ENCODE data around the gene ELP2.

Gene ELP2

GRCh38 chr18:36179562-36180355 lies 50.1 kb downstream of the ELP2 start:
- ChIA-PET CTCF (interaction anchor here (0.6 kb wide), 1 partner anchor 8 kb away, joined by 3 read pairs; no protein-coding TSS in a partner anchor), POLR2A (ENCODE audit: low non-redundant PET) (no interaction called here)
- TF ChIP-seq, protein P1, sequence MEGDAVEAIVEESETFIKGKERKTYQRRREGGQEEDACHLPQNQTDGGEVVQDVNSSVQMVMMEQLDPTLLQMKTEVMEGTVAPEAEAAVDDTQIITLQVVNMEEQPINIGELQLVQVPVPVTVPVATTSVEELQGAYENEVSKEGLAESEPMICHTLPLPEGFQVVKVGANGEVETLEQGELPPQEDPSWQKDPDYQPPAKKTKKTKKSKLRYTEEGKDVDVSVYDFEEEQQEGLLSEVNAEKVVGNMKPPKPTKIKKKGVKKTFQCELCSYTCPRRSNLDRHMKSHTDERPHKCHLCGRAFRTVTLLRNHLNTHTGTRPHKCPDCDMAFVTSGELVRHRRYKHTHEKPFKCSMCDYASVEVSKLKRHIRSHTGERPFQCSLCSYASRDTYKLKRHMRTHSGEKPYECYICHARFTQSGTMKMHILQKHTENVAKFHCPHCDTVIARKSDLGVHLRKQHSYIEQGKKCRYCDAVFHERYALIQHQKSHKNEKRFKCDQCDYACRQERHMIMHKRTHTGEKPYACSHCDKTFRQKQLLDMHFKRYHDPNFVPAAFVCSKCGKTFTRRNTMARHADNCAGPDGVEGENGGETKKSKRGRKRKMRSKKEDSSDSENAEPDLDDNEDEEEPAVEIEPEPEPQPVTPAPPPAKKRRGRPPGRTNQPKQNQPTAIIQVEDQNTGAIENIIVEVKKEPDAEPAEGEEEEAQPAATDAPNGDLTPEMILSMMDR (conservative IDR thresholded peaks at IDR 0.05; ENCODE audit: low read depth): no peak
- DNase-seq (ENCODE audit: low spot score): no peak
- no peak overlapping the region for H3K27ac ChIP-seq

DNA sequence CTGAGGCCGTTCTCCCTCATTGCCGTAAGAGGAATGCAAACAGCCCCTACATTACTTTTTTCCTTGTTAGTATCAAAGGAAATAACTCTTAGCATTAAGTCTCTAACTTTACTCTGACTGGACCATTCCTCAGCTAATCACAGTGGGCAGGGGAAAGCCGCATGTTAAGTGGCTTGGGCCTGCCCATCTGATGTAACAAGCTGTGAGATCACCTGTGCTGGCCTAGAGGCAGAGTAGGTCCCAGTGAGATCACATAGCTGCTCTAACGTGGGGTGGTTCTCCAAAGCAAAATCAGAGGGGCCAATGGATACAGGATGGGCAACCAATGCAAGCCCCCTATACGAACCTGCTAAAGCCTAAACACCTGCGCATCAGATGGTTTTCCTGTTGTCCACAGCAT lies 51.7 kb downstream of the ELP2 start:
- TF ChIP-seq, protein P1 (conservative IDR thresholded peaks at IDR 0.05; ENCODE audit: low read depth): no peak
- H3K27ac ChIP-seq: no peak overlapping the region
- POLR2A ChIA-PET (ENCODE audit: low non-redundant PET): no interaction called here
- no peak for DNase-seq (ENCODE audit: low spot score)
- CTCF ChIA-PET: interaction anchor here (0.6 kb wide), 1 partner anchor 38 kb away, joined by 5 read pairs; no protein-coding TSS in a partner anchor

DNA sequence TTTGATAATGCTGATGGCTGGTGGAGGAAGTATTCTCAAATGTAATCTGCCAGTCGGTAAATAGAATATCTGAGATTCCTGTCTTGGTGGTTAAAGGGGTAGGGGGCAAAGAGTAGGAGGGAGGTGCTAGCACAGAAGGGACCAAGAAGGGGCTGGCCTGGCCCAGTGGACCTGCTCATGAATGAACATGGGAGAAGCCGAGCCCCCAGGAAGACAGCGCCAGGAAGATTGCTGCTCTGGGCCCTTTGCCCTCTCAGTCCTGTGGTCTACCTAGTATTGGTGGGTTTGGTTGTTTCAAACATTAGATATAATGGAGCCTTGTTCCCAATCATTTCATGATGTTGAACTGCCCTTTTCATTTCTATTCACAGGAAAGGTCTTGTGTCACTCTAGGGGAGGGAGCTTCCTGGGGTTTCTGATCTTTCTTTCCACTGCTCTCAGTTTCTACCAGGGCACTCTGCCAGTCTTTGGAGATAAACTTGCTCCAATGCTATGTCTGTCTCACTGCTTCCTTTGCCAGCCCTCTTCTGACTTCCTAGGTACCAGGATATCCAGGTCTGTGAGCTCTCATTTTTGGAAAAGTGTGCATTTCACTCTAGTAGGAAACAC lies 52.3 kb downstream of the ELP2 start:
- DNase-seq (ENCODE audit: low spot score): no peak
- TF ChIP-seq, protein P1 (conservative IDR thresholded peaks at IDR 0.05; ENCODE audit: low read depth): no peak
- ChIA-PET POLR2A (ENCODE audit: low non-redundant PET) (no interaction called here), CTCF (interaction anchor here (0.6 kb wide), 1 partner anchor 39 kb away, joined by 5 read pairs; no protein-coding TSS in a partner anchor)
- H3K27ac ChIP-seq: no peak overlapping the region

DNA sequence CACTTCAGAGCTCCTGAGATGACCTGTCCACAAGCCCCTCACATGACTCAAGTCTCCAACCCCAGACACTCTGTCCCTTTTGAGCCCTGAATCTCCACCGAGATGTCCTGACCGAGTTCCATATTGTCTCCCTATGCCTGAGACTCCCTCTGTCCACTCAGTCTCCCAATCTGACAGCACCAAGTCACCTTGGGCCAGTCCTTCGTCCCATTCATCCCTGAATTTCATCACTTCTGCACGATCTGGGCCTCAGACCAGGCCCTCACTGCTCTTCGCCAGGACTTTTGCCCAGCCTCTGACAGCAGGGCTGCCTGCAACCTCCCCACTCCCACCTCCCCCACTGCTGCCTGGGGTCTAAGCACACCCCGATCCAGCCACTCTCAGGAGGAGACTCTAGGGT lies 53.3 kb downstream of the ELP2 start:
- POLR2A ChIA-PET (ENCODE audit: low non-redundant PET): no interaction called here

GRCh38 chr18:36183987-36184386 lies 54.3 kb downstream of the ELP2 start:
- H3K27ac ChIP-seq: no peak overlapping the region
- DNase-seq (ENCODE audit: low spot score): no peak
- TF ChIP-seq, protein P1 (conservative IDR thresholded peaks at IDR 0.05; ENCODE audit: low read depth): no peak
- ChIA-PET CTCF (no interaction called here), POLR2A (ENCODE audit: low non-redundant PET) (no interaction called here)

More for the DNA sequence above, 53.3 kb downstream of the ELP2 start:
- H3K27ac ChIP-seq: no peak overlapping the region
- TF ChIP-seq, protein P1 (conservative IDR thresholded peaks at IDR 0.05; ENCODE audit: low read depth): no peak
- no peak for DNase-seq (ENCODE audit: low spot score)
- CTCF ChIA-PET: no interaction called here

DNA sequence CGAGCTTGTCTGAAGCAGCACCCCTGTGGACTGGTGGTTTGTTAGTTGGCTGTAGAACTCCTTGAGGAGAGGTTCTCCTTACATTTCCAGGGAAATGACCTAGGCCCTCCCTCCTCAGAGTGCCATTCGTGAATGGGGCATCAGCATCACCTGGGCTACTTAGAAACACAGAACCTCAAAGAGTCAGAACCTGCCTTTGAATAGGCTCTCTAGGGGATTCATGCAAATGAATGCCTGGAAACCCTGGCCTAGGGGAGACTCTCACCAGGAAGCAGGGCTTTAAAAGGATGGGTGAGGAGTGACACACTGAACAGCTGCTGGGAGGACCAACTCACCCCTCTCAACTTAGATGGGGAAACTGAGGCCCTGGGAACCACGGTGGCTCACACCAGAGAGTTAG lies 55.5 kb downstream of the ELP2 start:
- ChIA-PET CTCF (no interaction called here), POLR2A (ENCODE audit: low non-redundant PET) (no interaction called here)
- TF ChIP-seq, protein P1 (conservative IDR thresholded peaks at IDR 0.05; ENCODE audit: low read depth): no peak
- no peak overlapping the region for H3K27ac ChIP-seq
- no peak for DNase-seq (ENCODE audit: low spot score)

Data from RWPE1 (cell line).